Heart left ventricle (tissue), 13 donors: ENCODE results near the gene USP9Y.

ENCODE experiments used
- CTCF ChIP-seq, 12 donors: fragments of 200-600 bp; sonication (generic) in 4 of 12; IDR thresholded peaks; one replicate each; pipeline versions ENCODE4 v1.5.0 to v1.8.0; 2018 to 2022; ENCODE audit warnings: antibody characterized with exemption in 12 of 12, mild to moderate bottlenecking in 5 of 12
- POLR2A ChIP-seq, 2 donors: fragments of 450-650 bp; IDR thresholded peaks; one replicate each; pipeline ENCODE4 v1.6.1; 2017; ENCODE audit warnings: antibody characterized with exemption in 2 of 2, mild to moderate bottlenecking in 2 of 2, moderate library complexity in 2 of 2
- donor health status: ischemic (EF 13 %, LVEDD 7.1; RV severe dilation, severe dysfunction).
- donor health status: DM: no; HTN: yes; CAD: no.
- donor health status: DM: no; HTN: no; CAD: no.
- donor health status: ischemic (EF 25% LVEDD 6.9; RV normal size, moderate dysfunction).
- donor health status: ischemic (EF 25% LVEDD 5.7; RV mildly dilated, moderate dysfunction).
- donor health status: ischemic (EF 35%, LVEDD 5.7; RV mildly dilated, moderate dysfunction).
- donor health status: nonischemic (EF 11% LVEDD 7.7; RV severe dilation, severe dysfunction).
- donor health status: DM: yes; HTN: yes; CAD: no.
- donor health status: PGD.
- donor health status: ischemic (EF 29% LVEDD 5.4; RV normal size, mild dysfunction).
- donor health status: nonischemic (EF 23%, LVEDD 6.1; RV moderate dilation, normal function).

- TF ChIP-seq CTCF (IDR thresholded peaks at IDR 0.05) (no peak), POLR2A (IDR thresholded peaks at IDR 0.05) (no peak)
These were observed 140.3 kb downstream of the USP9Y start for GRCh38 chrY:12841368-12841767.
